H1 (cell line): Measurements from ENCODE around the gene CFAP92. TPM values are rescaled to one million over a fixed set of nuclear protein-coding genes. Genes with fewer than 3 reads are reported as not detected.

Source experiments
- CHD7 ChIP-seq: fragments of 300-600 bp; sonication (generic); IDR thresholded peaks from 2 replicates; pipeline ENCODE4 v1.7.1; 2012; ENCODE audit warnings: low read length, moderate library complexity, mild to moderate bottlenecking, inconsistent platforms; ENCODE audit not compliant: insufficient replicate concordance
- EZH2 ChIP-seq: fragments of 200-600 bp; sonication (generic); IDR thresholded peaks from 2 replicates; pipeline ENCODE4 v1.7.1; 2012; ENCODE audit warnings: low read depth, mild to moderate bottlenecking, moderate library complexity, low read length, inconsistent platforms; ENCODE audit not compliant: severe bottlenecking
- polyA plus RNA-seq, 7 experiments: library from polyadenylated mRNA; depleted of rRNA in 3 of 7; stranded (reverse) in 5 of 7; unstranded in 2 of 7; fragments of >200 nt in 5 of 7; fragments of 200-250 nt in 2 of 7; gene quantifications; 1 replicate in 5 of 7; 2 replicates in 1 of 7; 4 replicates in 1 of 7; pipeline versions ENCODE4 v1.2.1 to v1.2.3, GENCODE V29; 2011 to 2013; ENCODE audit warnings: missing spikeins in 2 of 7, mixed read lengths in 2 of 7
- total RNA-seq: library from RNA; stranded (reverse); fragmentation: NEBNext Ultra II Directional; extraction: Animal tissue kit (Norgen Biotek cat#: 25700); gene quantifications from 2 replicates; pipeline ENCODE4 v1.2.1, GENCODE V29; 2021

Gene CFAP92
- total and polyA plus RNA-seq, 2 of the 8 experiments (the other 6 are each of a cell fraction or from before 2014, with no cell fraction given): 0.77 to 2.0 TPM

- no peak for TF ChIP-seq CHD7
- TF ChIP-seq EZH2: no peak
- TF ChIP-seq, all 59 proteins: peak for 0
These were observed 64.5 kb downstream of the CFAP92 start (continued) for GRCh38 chr3:128929364-128929763.
